ENCODE measurements around the gene RNPS1. TPM values are rescaled to one million over a fixed set of nuclear protein-coding genes. Genes with fewer than 3 reads are reported as not detected.

Gene RNPS1
- polyA plus RNA-seq, 1 of the 3 experiments (the other 2 are of a cell fraction) = 277 TPM

- Histone ChIP-seq H3K27me3 (ENCODE audit: insufficient read depth) (no peaks in the 10 kb centered on the region), H3F3A (replicated peaks; ENCODE audit: insufficient read depth) (no peaks in the 10 kb centered on the region), H3K4me2 (no peak overlapping the region), H3K27ac (ENCODE audit: low read depth in 2 of 2, low read length in 1 of 2) (no peak overlapping the region), H3K4me1 (ENCODE audit: control insufficient read depth in 1 of 2, insufficient read depth in 2 of 2, low read depth in 1 of 2, low read length in 1 of 2) (no peaks in the 10 kb centered on the region; a peak in 1 of 4 replicates), H2AFZ (ENCODE audit: low read depth) (no peak overlapping the region), H3K9me2 (no peaks in the 10 kb centered on the region), H3K36me3 (replicated peaks in 1 of 2; ENCODE audit: control insufficient read depth in 1 of 2, insufficient read depth in 2 of 2, low read length in 1 of 2) (peaks cover 0 to 4% of the 10 kb centered on the region in 2 experiments), H3K79me2 (ENCODE audit: insufficient read depth) (no peaks in the 10 kb centered on the region), H3K9me3 (no peaks in the 10 kb centered on the region), H3K4me3 (ENCODE audit: low read depth in 2 of 2, low read length in 1 of 2) (no peak overlapping the region), H4K20me1 (ENCODE audit: insufficient read depth) (no peaks in the 10 kb centered on the region), H3K9ac (no peak overlapping the region)
- ChIA-PET POLR2A (no interaction called here), CTCF (interaction anchor here (1.3 kb wide), 1 partner anchor 23 kb away, joined by 3 read pairs; the partner anchor contains the start of gene ABCA3)
- DNase-seq = no peak
- TF ChIP-seq MAX (IDR thresholded peaks at IDR 0.05; ENCODE audit: low read depth) (no peak), NRF1 (IDR thresholded peaks at IDR 0.05; ENCODE audit: low read depth, low read length) (no peak), YY1 (IDR thresholded peaks at IDR 0.05; ENCODE audit: low read depth) (no peak), POLR2AphosphoS5 (IDR thresholded peaks at IDR 0.05; ENCODE audit: low read depth, low read length) (no peak), JUND (IDR thresholded peaks at IDR 0.05) (no peak)
- TF ChIP-seq, protein P1, sequence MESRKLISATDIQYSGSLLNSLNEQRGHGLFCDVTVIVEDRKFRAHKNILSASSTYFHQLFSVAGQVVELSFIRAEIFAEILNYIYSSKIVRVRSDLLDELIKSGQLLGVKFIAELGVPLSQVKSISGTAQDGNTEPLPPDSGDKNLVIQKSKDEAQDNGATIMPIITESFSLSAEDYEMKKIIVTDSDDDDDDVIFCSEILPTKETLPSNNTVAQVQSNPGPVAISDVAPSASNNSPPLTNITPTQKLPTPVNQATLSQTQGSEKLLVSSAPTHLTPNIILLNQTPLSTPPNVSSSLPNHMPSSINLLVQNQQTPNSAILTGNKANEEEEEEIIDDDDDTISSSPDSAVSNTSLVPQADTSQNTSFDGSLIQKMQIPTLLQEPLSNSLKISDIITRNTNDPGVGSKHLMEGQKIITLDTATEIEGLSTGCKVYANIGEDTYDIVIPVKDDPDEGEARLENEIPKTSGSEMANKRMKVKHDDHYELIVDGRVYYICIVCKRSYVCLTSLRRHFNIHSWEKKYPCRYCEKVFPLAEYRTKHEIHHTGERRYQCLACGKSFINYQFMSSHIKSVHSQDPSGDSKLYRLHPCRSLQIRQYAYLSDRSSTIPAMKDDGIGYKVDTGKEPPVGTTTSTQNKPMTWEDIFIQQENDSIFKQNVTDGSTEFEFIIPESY (IDR thresholded peaks at IDR 0.05; ENCODE audit: borderline replicate concordance, low read depth) = no peak
- 93% methylated on average over 17 of the region's 26 CpGs for WGBS (ENCODE audit: low lambda C conversion rate)
Measured at GRCh38 chr16:2317231-2318020, 49.5 kb upstream of the RNPS1 start.

- no peak for DNase-seq
- Histone ChIP-seq H3K9me2 (no peaks in the 10 kb centered on the region), H3F3A (replicated peaks; ENCODE audit: insufficient read depth) (no peaks in the 10 kb centered on the region), H3K36me3 (replicated peaks in 1 of 2; ENCODE audit: control insufficient read depth in 1 of 2, insufficient read depth in 2 of 2, low read length in 1 of 2) (no peaks in the 10 kb centered on the region), H3K79me2 (ENCODE audit: insufficient read depth) (no peaks in the 10 kb centered on the region), H3K4me1 (ENCODE audit: control insufficient read depth in 1 of 2, insufficient read depth in 2 of 2, low read depth in 1 of 2, low read length in 1 of 2) (no peaks in the 10 kb centered on the region), H3K27me3 (ENCODE audit: insufficient read depth) (no peaks in the 10 kb centered on the region), H2AFZ (ENCODE audit: low read depth) (no peak overlapping the region), H3K27ac (ENCODE audit: low read depth in 2 of 2, low read length in 1 of 2) (no peak overlapping the region), H4K20me1 (ENCODE audit: insufficient read depth) (no peaks in the 10 kb centered on the region), H3K4me2 (no peak overlapping the region), H3K4me3 (ENCODE audit: low read depth in 2 of 2, low read length in 1 of 2) (no peak overlapping the region), H3K9me3 (no peaks in the 10 kb centered on the region), H3K9ac (no peak overlapping the region)
- TF ChIP-seq EP300 (IDR thresholded peaks at IDR 0.05; ENCODE audit: borderline replicate concordance in 1 of 2, low read depth in 1 of 2, low read length in 1 of 2) (no peak), YY1 (IDR thresholded peaks at IDR 0.05; ENCODE audit: low read depth) (no peak), FOSL2 (IDR thresholded peaks at IDR 0.05; ENCODE audit: borderline replicate concordance, low read depth) (no peak), GABPA (IDR thresholded peaks at IDR 0.05; ENCODE audit: low read depth) (no peak), TAF1 (IDR thresholded peaks at IDR 0.05; ENCODE audit: borderline replicate concordance, low read depth, low read length) (no peak), FOXM1 (IDR thresholded peaks at IDR 0.05; ENCODE audit: low read depth) (no peak), GATA2 (CRISPR knock-in tag; IDR thresholded peaks at IDR 0.05) (no peak), IRF3 (IDR thresholded peaks at IDR 0.05; ENCODE audit: low read depth, low read length) (no peak), RCOR1 (IDR thresholded peaks at IDR 0.05; ENCODE audit: low read length) (no peak), NFIC (IDR thresholded peaks at IDR 0.05; ENCODE audit: borderline replicate concordance) (no peak), ELF1 (IDR thresholded peaks at IDR 0.05) (no peak), PBX3 (IDR thresholded peaks at IDR 0.05) (no peak)
- TF ChIP-seq, protein P2, sequence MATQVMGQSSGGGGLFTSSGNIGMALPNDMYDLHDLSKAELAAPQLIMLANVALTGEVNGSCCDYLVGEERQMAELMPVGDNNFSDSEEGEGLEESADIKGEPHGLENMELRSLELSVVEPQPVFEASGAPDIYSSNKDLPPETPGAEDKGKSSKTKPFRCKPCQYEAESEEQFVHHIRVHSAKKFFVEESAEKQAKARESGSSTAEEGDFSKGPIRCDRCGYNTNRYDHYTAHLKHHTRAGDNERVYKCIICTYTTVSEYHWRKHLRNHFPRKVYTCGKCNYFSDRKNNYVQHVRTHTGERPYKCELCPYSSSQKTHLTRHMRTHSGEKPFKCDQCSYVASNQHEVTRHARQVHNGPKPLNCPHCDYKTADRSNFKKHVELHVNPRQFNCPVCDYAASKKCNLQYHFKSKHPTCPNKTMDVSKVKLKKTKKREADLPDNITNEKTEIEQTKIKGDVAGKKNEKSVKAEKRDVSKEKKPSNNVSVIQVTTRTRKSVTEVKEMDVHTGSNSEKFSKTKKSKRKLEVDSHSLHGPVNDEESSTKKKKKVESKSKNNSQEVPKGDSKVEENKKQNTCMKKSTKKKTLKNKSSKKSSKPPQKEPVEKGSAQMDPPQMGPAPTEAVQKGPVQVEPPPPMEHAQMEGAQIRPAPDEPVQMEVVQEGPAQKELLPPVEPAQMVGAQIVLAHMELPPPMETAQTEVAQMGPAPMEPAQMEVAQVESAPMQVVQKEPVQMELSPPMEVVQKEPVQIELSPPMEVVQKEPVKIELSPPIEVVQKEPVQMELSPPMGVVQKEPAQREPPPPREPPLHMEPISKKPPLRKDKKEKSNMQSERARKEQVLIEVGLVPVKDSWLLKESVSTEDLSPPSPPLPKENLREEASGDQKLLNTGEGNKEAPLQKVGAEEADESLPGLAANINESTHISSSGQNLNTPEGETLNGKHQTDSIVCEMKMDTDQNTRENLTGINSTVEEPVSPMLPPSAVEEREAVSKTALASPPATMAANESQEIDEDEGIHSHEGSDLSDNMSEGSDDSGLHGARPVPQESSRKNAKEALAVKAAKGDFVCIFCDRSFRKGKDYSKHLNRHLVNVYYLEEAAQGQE (IDR thresholded peaks at IDR 0.05; ENCODE audit: low read depth, low read length) = no peak
- ChIA-PET CTCF (interaction anchor here (1.5 kb wide), 1 partner anchor 11 kb away, joined by 5 read pairs; no protein-coding TSS in a partner anchor), POLR2A (no interaction called here)
- WGBS (ENCODE audit: low lambda C conversion rate) = 93% methylated on average over 24 of the region's 30 CpGs
Measured at GRCh38 chr16:2308089-2308962, 40.4 kb upstream of the RNPS1 start.

All from SK-N-SH (cell line).